IPS-18a (cell line): ENCODE data around the gene UBE2G2.

Experiments
- H3K27ac ChIP-seq: one replicate; pipeline ENCODE4 v1.5.1; 2013; ENCODE audit warnings: low read length
- H3K27me3 ChIP-seq: one replicate; pipeline ENCODE4 v1.6.1; 2013; ENCODE audit warnings: mild to moderate bottlenecking, low read length; ENCODE audit not compliant: control insufficient read depth, insufficient read depth
- H3K36me3 ChIP-seq: one replicate; pipeline ENCODE4 v1.6.1; 2013; ENCODE audit warnings: low read depth, low read length; ENCODE audit not compliant: control insufficient read depth
- H3K4me1 ChIP-seq: one replicate; pipeline ENCODE4 v1.6.1; 2013; ENCODE audit warnings: low read depth, low read length; ENCODE audit not compliant: control insufficient read depth
- H3K4me3 ChIP-seq: one replicate; pipeline ENCODE4 v1.5.1; 2013; ENCODE audit warnings: low read length
- H3K9ac ChIP-seq: one replicate; pipeline ENCODE4 v1.6.1; 2013; ENCODE audit warnings: mild to moderate bottlenecking, low read length, moderate library complexity
- H3K9me3 ChIP-seq: one replicate; pipeline ENCODE4 v1.6.1; 2013; ENCODE audit warnings: low read depth, low read length; ENCODE audit not compliant: control insufficient read depth

Gene UBE2G2

GRCh38 chr21:44757731-44758130 lies 43.9 kb downstream of the UBE2G2 start:
- Histone ChIP-seq H3K9me3 (no peaks in the 10 kb centered on the region), H3K9ac (no peak overlapping the region), H3K36me3 (no peaks in the 10 kb centered on the region), H3K4me1 (peaks cover 2% of the 10 kb centered on the region), H3K27me3 (no peaks in the 10 kb centered on the region), H3K4me3 (no peak overlapping the region), H3K27ac (no peak overlapping the region)

- Histone ChIP-seq H3K27ac (no peak overlapping the region), H3K27me3 (no peaks in the 10 kb centered on the region), H3K36me3 (no peaks in the 10 kb centered on the region), H3K4me3 (no peak overlapping the region), H3K9me3 (no peaks in the 10 kb centered on the region), H3K9ac (no peak overlapping the region), H3K4me1 (peaks cover 8% of the 10 kb centered on the region)
Measured at GRCh38 chr21:44756423-44757185, 45.0 kb downstream of the UBE2G2 start.

- no peaks in the 10 kb centered on the region for H3K9me3 ChIP-seq
- H3K9ac ChIP-seq = no peak overlapping the region
- no peaks in the 10 kb centered on the region for H3K27me3 ChIP-seq
- H3K27ac ChIP-seq = no peak overlapping the region
- H3K36me3 ChIP-seq = no peaks in the 10 kb centered on the region
- H3K4me1 ChIP-seq = peaks cover 8% of the 10 kb centered on the region
- no peak overlapping the region for H3K4me3 ChIP-seq
Measured at GRCh38 chr21:44755227-44755626, 46.4 kb downstream of the UBE2G2 start.

- Histone ChIP-seq H3K27ac (no peak overlapping the region), H3K4me1 (peaks cover 18% of the 10 kb centered on the region), H3K27me3 (no peaks in the 10 kb centered on the region), H3K36me3 (no peaks in the 10 kb centered on the region), H3K9me3 (no peaks in the 10 kb centered on the region), H3K4me3 (no peak overlapping the region), H3K9ac (no peak overlapping the region)
Measured at GRCh38 chr21:44753357-44753756, 48.3 kb downstream of the UBE2G2 start.

- no peaks in the 10 kb centered on the region for H3K9me3 ChIP-seq
- H3K9ac ChIP-seq = no peak overlapping the region
- H3K36me3 ChIP-seq = no peaks in the 10 kb centered on the region
- H3K4me3 ChIP-seq = no peak overlapping the region
- no peaks in the 10 kb centered on the region for H3K27me3 ChIP-seq
- peaks cover 24% of the 10 kb centered on the region for H3K4me1 ChIP-seq
- H3K27ac ChIP-seq = no peak overlapping the region
Measured at GRCh38 chr21:44752671-44753235, 48.9 kb downstream of the UBE2G2 start.

- Histone ChIP-seq H3K4me1 (peaks cover 24% of the 10 kb centered on the region), H3K36me3 (no peaks in the 10 kb centered on the region), H3K4me3 (no peak overlapping the region), H3K27me3 (no peaks in the 10 kb centered on the region), H3K27ac (no peak overlapping the region), H3K9ac (no peak overlapping the region), H3K9me3 (no peaks in the 10 kb centered on the region)
Measured at GRCh38 chr21:44751799-44752636, 49.6 kb downstream of the UBE2G2 start.

GRCh38 chr21:44751186-44751798 lies 50.3 kb downstream of the UBE2G2 start:
- Histone ChIP-seq H3K36me3 (no peaks in the 10 kb centered on the region), H3K27ac (no peak overlapping the region), H3K9me3 (no peaks in the 10 kb centered on the region), H3K27me3 (no peaks in the 10 kb centered on the region), H3K9ac (no peak overlapping the region), H3K4me3 (no peak overlapping the region), H3K4me1 (peaks cover 24% of the 10 kb centered on the region)

GRCh38 chr21:44750675-44751025 lies 51.0 kb downstream of the UBE2G2 start:
- no peak overlapping the region for H3K4me3 ChIP-seq
- peaks cover 24% of the 10 kb centered on the region for H3K4me1 ChIP-seq
- H3K9me3 ChIP-seq = no peaks in the 10 kb centered on the region
- H3K9ac ChIP-seq = no peak overlapping the region
- no peaks in the 10 kb centered on the region for H3K27me3 ChIP-seq
- no peak overlapping the region for H3K27ac ChIP-seq
- H3K36me3 ChIP-seq = no peaks in the 10 kb centered on the region

- Histone ChIP-seq H3K4me3 (no peak overlapping the region), H3K4me1 (peaks cover 24% of the 10 kb centered on the region), H3K9ac (no peak overlapping the region), H3K36me3 (no peaks in the 10 kb centered on the region), H3K27me3 (no peaks in the 10 kb centered on the region), H3K9me3 (no peaks in the 10 kb centered on the region), H3K27ac (no peak overlapping the region)
Measured at GRCh38 chr21:44749759-44750674, 51.6 kb downstream of the UBE2G2 start.

- no peaks in the 10 kb centered on the region for H3K36me3 ChIP-seq
- H3K27me3 ChIP-seq = no peaks in the 10 kb centered on the region
- no peaks in the 10 kb centered on the region for H3K9me3 ChIP-seq
- H3K27ac ChIP-seq = no peak overlapping the region
- H3K4me1 ChIP-seq = peaks cover 24% of the 10 kb centered on the region
- H3K4me3 ChIP-seq = peak overlapping the region; percentile 17
- H3K9ac ChIP-seq = no peak overlapping the region
Measured at GRCh38 chr21:44749116-44749758, 52.4 kb downstream of the UBE2G2 start.
